HG03280 (cell line): ENCODE results near the gene ITGB5.

Experiments used
- ATAC-seq: cut with Tn5 transposase; IDR thresholded peaks from one replicate; pipeline ENCODE4 v1.9.1; 2021; ENCODE audit warnings: mild to moderate bottlenecking, moderate library complexity; ENCODE audit not compliant: unreplicated experiment

ITGB5 gene

DNA sequence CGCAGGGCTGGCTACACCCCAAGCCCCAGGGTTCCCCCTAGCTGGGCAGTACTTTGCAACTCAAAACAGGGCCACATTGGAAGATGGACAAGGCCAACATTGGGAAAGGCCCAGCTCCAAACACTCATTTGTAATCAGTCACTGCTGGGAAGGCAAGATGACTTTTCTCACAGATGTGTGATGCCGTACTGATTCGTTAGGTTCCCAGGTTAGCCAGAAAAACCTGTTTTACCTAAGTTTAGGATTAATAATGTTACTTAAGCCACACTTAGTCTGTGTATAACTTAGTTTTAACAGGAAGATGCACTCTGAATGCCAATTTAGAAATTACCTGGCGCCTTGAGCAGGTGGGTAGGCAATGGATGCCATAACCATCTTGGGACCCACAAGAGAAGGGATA, 71.0 kb downstream of the ITGB5 start:
- ATAC-seq = no peak

DNA sequence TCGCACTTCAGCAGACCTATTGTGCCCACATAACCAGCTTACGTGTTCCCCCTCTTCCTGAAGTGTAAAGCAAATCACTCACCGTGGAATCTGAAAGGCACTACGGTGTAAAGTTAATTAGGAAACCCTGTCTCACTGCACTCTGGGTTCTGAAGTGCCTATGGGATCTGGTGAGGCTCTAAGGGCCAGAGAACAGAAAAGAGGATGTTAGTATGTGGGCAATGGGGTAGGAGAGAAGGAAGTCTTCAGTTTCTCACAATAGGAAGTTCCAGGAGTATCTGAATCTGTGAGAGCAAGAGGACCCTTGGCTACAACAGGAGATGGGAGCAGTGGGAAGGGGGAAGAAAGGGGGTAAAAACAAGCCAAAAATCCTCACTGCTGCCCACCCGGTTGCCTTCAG, 71.4 kb downstream of the ITGB5 start:
- no peak for ATAC-seq

DNA sequence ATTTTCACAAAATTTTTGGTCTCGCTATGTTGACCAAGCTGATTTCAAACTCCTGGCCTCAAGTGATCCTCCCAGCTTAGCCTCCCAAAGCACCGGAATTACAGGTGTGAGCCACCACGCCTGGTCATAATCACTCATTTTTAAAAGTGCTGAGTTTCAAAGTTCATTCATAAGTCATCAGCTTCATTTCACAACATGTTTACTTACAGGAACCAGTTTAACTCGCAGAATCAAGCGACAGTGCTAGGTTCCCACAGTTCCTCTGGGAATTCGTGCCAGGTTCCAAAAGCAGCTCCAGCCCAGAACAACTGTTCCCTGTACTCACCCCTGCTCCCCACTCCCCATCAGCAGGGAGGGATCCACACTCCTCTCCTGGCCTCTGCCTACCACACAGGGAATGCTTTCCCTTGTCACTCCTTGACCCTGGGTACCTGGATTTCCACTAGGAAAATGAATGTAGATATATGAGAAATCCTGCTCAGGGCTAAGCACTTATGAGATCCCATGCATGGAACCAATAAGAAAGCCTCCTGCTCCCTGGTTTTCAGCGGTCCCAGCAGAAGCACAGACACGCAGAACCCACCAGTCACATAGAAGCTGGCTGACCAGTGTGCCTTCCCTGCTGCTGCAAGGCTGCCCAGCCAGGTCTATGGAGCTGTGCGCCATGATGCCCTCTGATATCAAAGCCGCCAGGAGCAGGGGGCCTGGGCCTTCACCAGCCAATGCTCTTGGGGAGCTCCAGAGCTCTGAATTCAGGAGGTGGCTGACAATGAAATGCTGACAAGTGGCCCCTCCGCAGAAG, 72.3 kb downstream of the ITGB5 start:
- no peak for ATAC-seq

- no peak for ATAC-seq
Observed at GRCh38 chr3:124813541-124813940, 73.6 kb downstream of the ITGB5 start.

DNA sequence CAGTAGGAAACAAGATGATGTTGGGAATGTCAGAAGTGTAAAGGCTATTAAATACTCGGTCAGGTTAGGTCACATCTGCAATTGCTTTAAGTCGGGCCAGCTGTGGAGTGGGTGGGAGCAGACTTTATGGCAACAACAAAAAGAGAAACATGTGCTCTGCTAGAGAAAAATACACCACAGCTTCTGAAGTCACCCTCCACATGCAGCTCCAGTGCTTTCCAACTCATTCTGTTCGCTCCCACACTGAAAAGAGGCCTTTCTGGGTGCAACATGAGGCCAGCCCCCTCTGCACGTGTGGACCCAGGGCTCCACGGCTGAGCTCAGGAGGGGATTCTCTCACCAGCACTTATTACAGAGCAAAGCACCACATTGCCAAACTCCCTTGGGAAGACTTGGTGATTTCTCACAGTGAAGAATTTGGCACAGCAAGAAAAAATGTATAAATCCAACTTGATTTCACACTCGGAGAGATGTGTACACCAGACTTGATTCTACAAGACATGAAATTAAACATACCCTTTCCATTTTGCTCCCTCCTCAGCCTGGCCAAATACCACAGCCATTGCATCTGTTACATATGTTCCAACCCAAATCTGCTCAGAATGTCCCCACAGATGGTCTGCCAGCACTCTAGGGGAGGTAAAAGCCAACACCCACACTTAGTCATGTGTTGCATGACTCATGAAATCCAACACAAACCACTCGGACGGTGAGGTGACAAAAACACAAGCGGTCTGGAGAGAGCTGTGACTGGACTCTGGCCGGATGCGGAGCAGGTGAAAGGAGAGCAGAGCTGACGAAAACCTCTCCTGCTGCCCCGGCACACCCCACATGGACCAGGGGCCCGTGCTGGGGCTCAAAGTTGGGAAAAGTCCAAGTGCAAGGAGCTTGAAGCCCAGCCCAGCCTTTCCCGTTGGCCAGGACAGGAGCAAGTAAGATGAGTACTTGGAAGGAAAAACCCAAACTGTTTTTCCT, 74.6 kb downstream of the ITGB5 start:
- no peak for ATAC-seq

DNA sequence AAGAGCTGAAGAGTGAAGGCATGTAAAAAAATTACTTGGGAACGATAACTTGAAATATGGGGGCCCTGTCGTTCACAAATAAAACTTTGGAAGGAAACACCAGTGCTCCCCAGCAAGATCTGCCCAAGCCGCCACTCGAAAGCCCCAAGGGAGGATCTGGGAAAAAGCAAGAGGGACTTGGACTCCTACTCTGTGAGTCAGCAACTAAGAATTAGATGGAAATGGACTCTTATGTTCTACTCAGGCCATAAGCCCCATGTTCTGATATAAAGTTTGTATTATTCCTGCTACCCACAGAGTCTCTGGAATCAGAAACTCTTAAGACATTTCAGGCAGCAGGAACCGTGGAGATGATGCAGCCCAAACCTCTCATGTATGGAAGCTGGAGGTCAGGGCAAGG, 75.7 kb downstream of the ITGB5 start:
- no peak for ATAC-seq

DNA sequence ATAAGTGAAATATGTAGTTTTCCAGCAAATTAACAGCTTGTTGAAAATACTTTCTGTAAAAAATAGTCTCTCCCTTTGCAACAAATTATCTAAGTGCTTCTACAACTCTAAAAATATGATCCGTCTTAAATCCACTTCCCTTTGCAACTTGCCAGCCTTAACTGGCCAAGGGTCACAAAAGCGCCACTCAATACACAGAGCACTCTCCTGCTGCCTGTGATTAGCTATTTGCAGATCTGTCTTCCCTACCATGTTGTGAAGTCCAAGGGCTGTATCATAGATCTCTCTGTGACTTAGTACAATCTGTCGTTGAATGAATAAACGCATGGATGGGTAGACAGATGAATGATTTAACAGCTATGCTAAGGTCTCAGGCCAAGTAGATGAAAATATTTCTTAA, 76.2 kb downstream of the ITGB5 start:
- no peak for ATAC-seq

DNA sequence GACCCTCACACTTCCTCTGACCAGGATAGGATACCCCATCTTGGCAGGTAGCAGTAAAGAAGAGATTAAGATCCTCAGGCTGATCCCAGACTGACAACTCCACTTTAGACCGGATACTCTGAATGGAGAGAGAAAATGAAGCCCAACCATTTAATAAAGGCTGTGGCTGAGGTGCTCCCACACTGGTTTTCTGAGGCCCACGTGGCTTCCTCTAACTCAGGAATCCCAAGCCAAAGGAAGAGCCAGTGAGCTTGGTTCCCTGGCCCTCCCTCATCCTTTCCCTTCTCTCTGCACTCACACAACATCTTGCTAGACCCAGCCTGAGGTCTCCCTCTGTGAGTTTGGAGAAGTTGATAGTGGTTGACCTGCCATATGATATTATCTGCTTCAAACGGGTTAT, 78.1 kb downstream of the ITGB5 start:
- no peak for ATAC-seq

DNA sequence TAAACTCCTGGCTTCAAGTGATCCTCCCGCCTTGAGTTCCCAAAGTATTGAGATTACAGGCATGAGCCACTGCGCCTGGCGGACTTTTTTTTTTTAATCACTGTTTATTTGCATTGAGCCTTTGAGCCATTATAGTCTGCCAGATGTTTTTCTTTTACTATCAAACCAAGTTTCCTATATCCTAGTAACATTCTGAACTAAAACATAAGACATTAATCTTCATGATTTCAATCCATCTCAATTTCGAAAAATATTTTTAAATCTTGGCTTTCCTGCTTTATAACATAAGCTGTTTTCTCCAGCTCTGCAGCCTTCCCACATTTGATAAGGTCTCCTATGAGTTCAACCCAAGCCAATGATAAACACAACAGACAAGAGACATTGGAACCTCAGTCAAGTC, 81.5 kb downstream of the ITGB5 start:
- no peak for ATAC-seq

- no peak for ATAC-seq
Observed at GRCh38 chr3:124804875-124805274, 82.3 kb downstream of the ITGB5 start.

DNA sequence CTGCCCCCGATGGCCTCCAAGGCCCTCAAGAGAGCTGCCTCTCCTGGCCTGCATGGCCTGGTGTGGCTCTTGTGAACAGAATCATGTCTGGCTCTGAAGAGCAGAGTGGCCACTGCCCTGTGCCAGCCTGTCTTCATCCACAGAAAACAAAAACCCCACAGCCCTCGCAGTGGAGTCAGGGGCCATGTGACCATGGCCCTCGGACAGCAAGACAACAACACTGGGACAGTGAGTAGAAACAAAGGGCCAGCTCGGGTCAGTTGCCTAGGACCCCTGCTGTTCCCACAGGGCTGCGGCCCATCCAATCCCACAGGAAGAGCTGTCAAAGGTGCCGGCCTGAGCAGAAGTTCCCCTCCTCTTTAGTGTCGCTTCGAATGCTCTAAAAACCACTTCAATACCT, 84.5 kb downstream of the ITGB5 start:
- ATAC-seq = no peak

DNA sequence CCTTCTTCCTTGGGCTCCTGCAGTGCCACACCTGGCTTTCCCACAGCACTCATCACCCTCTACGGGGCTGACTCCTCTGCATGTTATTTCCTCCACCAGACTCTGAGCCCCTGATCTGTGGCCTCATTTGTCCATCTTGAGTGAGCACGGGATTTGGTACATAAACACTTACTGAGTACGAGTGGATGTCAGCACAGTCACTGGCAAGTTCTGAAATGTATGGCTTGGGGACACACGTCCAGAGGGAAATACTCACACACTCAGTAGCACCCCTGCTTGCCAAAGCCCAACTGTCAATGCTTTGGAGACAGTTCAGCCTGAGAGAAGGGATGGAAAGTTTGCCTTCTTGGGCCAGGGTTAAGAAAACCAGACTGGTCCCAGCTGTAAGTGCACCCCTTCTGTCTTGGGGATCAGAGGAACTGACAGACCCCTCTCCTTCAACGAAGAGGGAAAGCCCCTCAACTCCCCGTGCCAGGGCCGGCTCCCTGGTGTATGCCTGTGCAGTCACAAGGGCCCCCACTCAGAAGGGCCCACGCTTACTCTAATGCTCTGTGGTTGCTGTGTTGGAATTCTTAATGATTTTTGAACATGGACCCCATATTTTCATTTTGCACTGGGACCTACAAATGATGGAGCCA, 85.0 kb downstream of the ITGB5 start:
- ATAC-seq = no peak

DNA sequence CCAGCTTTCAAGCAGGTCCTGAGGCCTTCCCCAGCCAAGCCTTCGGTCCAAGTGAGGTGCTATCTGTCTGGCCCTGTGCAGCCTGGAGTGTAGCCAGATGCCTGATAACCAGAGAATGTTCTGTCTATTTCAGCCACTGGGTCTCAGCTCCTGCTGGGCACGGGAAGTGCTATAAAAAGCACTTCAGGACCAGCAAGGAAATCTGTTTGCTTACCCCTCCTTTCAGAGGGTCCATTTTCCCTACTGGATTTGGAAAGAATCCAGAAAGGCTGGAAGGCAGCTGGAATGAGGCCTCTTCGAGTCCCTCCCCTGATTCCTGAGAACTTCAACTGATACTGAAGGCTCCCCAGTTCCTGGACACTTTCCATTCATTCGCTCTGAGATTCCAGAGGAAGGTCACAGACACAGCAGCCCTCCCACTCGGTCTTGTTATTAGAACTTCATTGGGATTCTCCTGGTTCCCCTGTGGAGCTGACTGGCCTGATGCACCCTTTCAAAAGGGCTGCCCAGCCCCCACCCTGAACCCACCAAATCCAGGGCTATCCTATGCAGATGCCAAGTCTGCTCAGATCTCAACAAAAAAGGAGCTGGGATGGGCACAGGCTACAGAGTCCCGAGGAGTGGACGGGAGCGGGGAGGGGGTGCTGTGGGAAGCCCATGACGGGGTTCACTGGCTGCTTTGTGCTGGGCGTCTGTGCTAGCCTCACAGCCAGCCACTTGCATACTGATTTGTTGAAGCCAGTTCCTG, 86.5 kb downstream of the ITGB5 start:
- no peak for ATAC-seq

GRCh38 chr3:124800076-124800475, 87.1 kb downstream of the ITGB5 start:
- ATAC-seq = no peak

GRCh38 chr3:124799676-124800075, 87.5 kb downstream of the ITGB5 start:
- ATAC-seq = no peak

- ATAC-seq = no peak
Observed at GRCh38 chr3:124797426-124797945, 89.7 kb downstream of the ITGB5 start.

DNA sequence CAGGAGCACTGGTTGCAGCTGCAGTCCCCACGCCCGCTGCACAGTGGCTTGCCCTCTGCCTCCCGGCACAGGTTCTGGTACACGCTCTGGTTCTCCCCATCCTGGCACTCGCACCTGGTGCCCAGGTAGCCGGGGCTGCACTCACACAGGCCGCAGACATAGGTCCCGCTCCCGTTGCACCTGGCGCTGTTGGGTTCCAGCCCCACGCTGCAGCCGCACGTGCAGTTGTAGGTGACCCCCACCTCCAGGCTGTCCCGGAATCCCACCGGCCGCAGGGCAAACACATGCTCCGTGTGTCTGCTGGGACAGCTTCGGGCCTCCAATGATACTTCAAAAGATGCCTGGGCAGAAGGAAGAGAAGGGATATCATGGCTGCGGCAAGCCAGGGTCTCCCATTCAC, 90.7 kb downstream of the ITGB5 start:
- ATAC-seq = no peak

- no peak for ATAC-seq
Observed at GRCh38 chr3:124793054-124793739, 94.0 kb downstream of the ITGB5 start.

- ATAC-seq = no peak
Observed at GRCh38 chr3:124792341-124793040, 94.7 kb downstream of the ITGB5 start.
